ENCODE results near the gene DNAJC13.
"Not testable (repeated sequence)": the region's sequence is repeated elsewhere in the genome, so short reads cannot be mapped to it uniquely, and the experiment has no call there.

The DNAJC13 gene

GRCh38 chr3:132416807-132417694 lies at the start of gene DNAJC13:
Gene DNAJC13, plus strand, starts transcription at chr3:132417502. Its CDS starts 17,049 bp downstream, at chr3:132434551.
- DNase-seq, result peak; percentile 94 to 97

- no peak for DNase-seq
Measured at GRCh38 chr3:132368515-132368914, 48.8 kb upstream of the DNAJC13 start.

- DNase-seq, result no peak
Measured at GRCh38 chr3:132368962-132369361, 48.3 kb upstream of the DNAJC13 start.

GRCh38 chr3:132376945-132377354 lies 40.4 kb upstream of the DNAJC13 start:
- not testable (repeated sequence) for DNase-seq

GRCh38 chr3:132378048-132378762 lies 39.1 kb upstream of the DNAJC13 start:
- no peak for DNase-seq

GRCh38 chr3:132378846-132379245 lies 38.5 kb upstream of the DNAJC13 start:
- no peak for DNase-seq

- no peak for DNase-seq
Measured at GRCh38 chr3:132380920-132381319, 36.4 kb upstream of the DNAJC13 start.

- no peak for DNase-seq
Measured at GRCh38 chr3:132381348-132381944, 35.9 kb upstream of the DNAJC13 start.

- DNase-seq, result no peak
Measured at GRCh38 chr3:132382267-132382666, 35.0 kb upstream of the DNAJC13 start.

GRCh38 chr3:132382688-132383194 lies 34.6 kb upstream of the DNAJC13 start:
- DNase-seq, result no peak

- DNase-seq, result no peak
Measured at GRCh38 chr3:132386259-132386658, 31.0 kb upstream of the DNAJC13 start.

- not testable (repeated sequence) for DNase-seq
Measured at GRCh38 chr3:132392675-132393074, 24.6 kb upstream of the DNAJC13 start.

GRCh38 chr3:132394320-132394719 lies 23.0 kb upstream of the DNAJC13 start:
- DNase-seq, result no peak

GRCh38 chr3:132395126-132395525 lies 22.2 kb upstream of the DNAJC13 start:
- DNase-seq, result no peak

- no peak for DNase-seq
Measured at GRCh38 chr3:132396255-132396654, 21.0 kb upstream of the DNAJC13 start.

GRCh38 chr3:132396776-132397175 lies 20.5 kb upstream of the DNAJC13 start:
- DNase-seq, result not testable (repeated sequence)

GRCh38 chr3:132399054-132399929 lies 18.0 kb upstream of the DNAJC13 start:
- peak in 1 of 2 donors; percentile 49 for DNase-seq

GRCh38 chr3:132401255-132401654 lies 16.0 kb upstream of the DNAJC13 start:
- no peak for DNase-seq

- no peak for DNase-seq
Measured at GRCh38 chr3:132404276-132404675, 13.0 kb upstream of the DNAJC13 start.

- no peak for DNase-seq
Measured at GRCh38 chr3:132405188-132405587, 12.1 kb upstream of the DNAJC13 start.

GRCh38 chr3:132405609-132406299 lies 11.5 kb upstream of the DNAJC13 start:
- DNase-seq, result no peak

- DNase-seq, result no peak
Measured at GRCh38 chr3:132406587-132406986, 10.7 kb upstream of the DNAJC13 start.
